IMR-90 (cell line): Measurements from ENCODE around the gene METTL24. TPM values are rescaled to one million over a fixed set of nuclear protein-coding genes. Genes with fewer than 3 reads are reported as not detected.

Experiments used
- ATAC-seq: fragments of 200-7000 bp; cut with Tn5 transposase; 2 replicates; pipeline ENCODE4 v1.9.1; 2020; ENCODE audit warnings: low read depth, mild to moderate bottlenecking, moderate library complexity
- BruUV-seq: library from RNA; stranded (reverse); fragments of 400-500 nt; replicated peaks from 2 replicates; lab custom pipeline; 2021; lab: Mats Ljungman, UMichigan
- CTCF ChIA-PET: fragments of 300-600 bp; formaldehyde crosslinking; extraction: SDS; loops from one replicate; lab custom pipeline; 2021; ENCODE audit warnings: antibody characterized with exemption; lab: Yijun Ruan, JAX
- POLR2A ChIA-PET: fragments of 300-600 bp; sonication (Branson Sonifier 250); formaldehyde crosslinking; loops from one replicate; lab custom pipeline; 2022; ENCODE audit warnings: antibody characterized with exemption; ENCODE audit not compliant: unreplicated experiment; lab: Charles Lee
- DNase-seq: peaks from one replicate; pipeline ENCODE4 v3.0.0; 2013
- H2AFZ ChIP-seq: replicated peaks from 2 replicates; pipeline ENCODE3; 2013; ENCODE audit warnings: low read length, mild to moderate bottlenecking; ENCODE audit not compliant: poor library complexity
- H2AK5ac ChIP-seq: 2 replicates; pipeline ENCODE4 v1.6.1; 2013; ENCODE audit warnings: low read depth, low read length, inconsistent platforms
- H2AK9ac ChIP-seq: replicated peaks from 2 replicates; pipeline ENCODE3; 2013; ENCODE audit warnings: mild to moderate bottlenecking, low read depth, low read length, moderate library complexity; ENCODE audit not compliant: poor library complexity
- H2BK120ac ChIP-seq: 2 replicates; pipeline ENCODE4 v1.6.1; 2013; ENCODE audit warnings: low read depth, low read length, inconsistent platforms
- H2BK15ac ChIP-seq: 3 replicates; pipeline ENCODE4 v1.6.1; 2013; ENCODE audit warnings: low read depth, low read length, inconsistent platforms
- H2BK20ac ChIP-seq: 2 replicates; pipeline ENCODE4 v1.6.1; 2013; ENCODE audit warnings: low read depth, mild to moderate bottlenecking, inconsistent platforms, low read length, moderate library complexity
- H2BK5ac ChIP-seq: 2 replicates; pipeline ENCODE4 v1.6.1; 2013; ENCODE audit warnings: mild to moderate bottlenecking, low read depth, low read length, inconsistent platforms; ENCODE audit not compliant: poor library complexity, severe bottlenecking
- H3K14ac ChIP-seq: replicated peaks from 2 replicates; pipeline ENCODE4 v1.6.1; 2013; ENCODE audit warnings: low read depth, low read length, inconsistent platforms
- H3K18ac ChIP-seq: 2 replicates; pipeline ENCODE4 v1.6.1; 2013; ENCODE audit warnings: low read depth, low read length, control low read depth
- H3K23ac ChIP-seq: 2 replicates; pipeline ENCODE4 v1.6.1; 2013; ENCODE audit warnings: low read depth, low read length, inconsistent platforms
- H3K27ac ChIP-seq: 2 replicates; pipeline ENCODE4 v1.5.1; 2013; ENCODE audit warnings: mild to moderate bottlenecking, control low read depth, low read length; ENCODE audit not compliant: insufficient read depth
- H3K27me3 ChIP-seq: 2 replicates; pipeline ENCODE4 v1.6.1; 2013; ENCODE audit warnings: low read length; ENCODE audit not compliant: control insufficient read depth, insufficient read depth
- H3K36me3 ChIP-seq: 2 replicates; pipeline ENCODE4 v1.6.1; 2013; ENCODE audit warnings: low read length, mixed read lengths; ENCODE audit not compliant: control insufficient read depth, insufficient read depth
- H3K4ac ChIP-seq: 2 replicates; pipeline ENCODE4 v1.6.1; 2013; ENCODE audit warnings: low read depth, low read length, inconsistent platforms
- H3K4me1 ChIP-seq: 2 replicates; pipeline ENCODE4 v1.6.1; 2013; ENCODE audit warnings: low read length, mixed read lengths; ENCODE audit not compliant: control insufficient read depth, insufficient read depth
- H3K4me2 ChIP-seq: 2 replicates; pipeline ENCODE4 v1.6.1; 2013; ENCODE audit warnings: low read depth, mild to moderate bottlenecking, control low read depth, low read length, moderate library complexity
- H3K4me3 ChIP-seq: 2 replicates; pipeline ENCODE4 v1.5.1; 2013; ENCODE audit warnings: low read depth, mild to moderate bottlenecking, control low read depth, low read length, moderate library complexity; ENCODE audit not compliant: insufficient read depth
- H3K56ac ChIP-seq: 2 replicates; pipeline ENCODE4 v1.6.1; 2013; ENCODE audit warnings: low read length, inconsistent platforms; ENCODE audit not compliant: insufficient read depth; ENCODE audit errors: extremely low read depth
- H3K79me1 ChIP-seq, 2 experiments: 2 replicates each; pipeline ENCODE4 v1.6.1; 2013; ENCODE audit warnings: low read length in 2 of 2, inconsistent platforms in 1 of 2, low read depth in 1 of 2
- H3K9ac ChIP-seq: 2 replicates; pipeline ENCODE4 v1.6.1; 2013; ENCODE audit warnings: low read depth, low read length, control low read depth
- H3K9me1 ChIP-seq: 2 replicates; pipeline ENCODE4 v1.6.1; 2013; ENCODE audit warnings: low read length, inconsistent platforms; ENCODE audit not compliant: insufficient read depth
- H3K9me3 ChIP-seq: 2 replicates; pipeline ENCODE4 v1.6.1; 2013; ENCODE audit warnings: low read length; ENCODE audit not compliant: control insufficient read depth, insufficient read depth
- H4K20me1 ChIP-seq: 2 replicates; pipeline ENCODE4 v1.6.1; 2013; ENCODE audit warnings: low read length, inconsistent platforms; ENCODE audit not compliant: insufficient read depth
- H4K5ac ChIP-seq: 2 replicates; pipeline ENCODE4 v1.6.1; 2013; ENCODE audit warnings: mild to moderate bottlenecking, low read depth, low read length, control low read depth
- H4K8ac ChIP-seq, 2 experiments: 2 replicates each; pipeline ENCODE4 v1.6.1; 2013; ENCODE audit warnings: low read depth in 2 of 2, low read length in 2 of 2, control low read depth in 1 of 2, inconsistent platforms in 1 of 2
- H4K91ac ChIP-seq: 2 replicates; pipeline ENCODE4 v1.6.1; 2013; ENCODE audit warnings: low read depth, low read length, inconsistent platforms; ENCODE audit not compliant: insufficient read depth
- BHLHE40 ChIP-seq: fragments of 150-350 bp; IDR thresholded peaks from 2 replicates; pipeline ENCODE4 v1.6.1; 2016; ENCODE audit warnings: mild to moderate bottlenecking, low read depth, low read length
- WGBS, 2 experiments: methylation state at CpG; one replicate each; pipeline versions ENCODE4 v1.1.5 to v1.1.7; 2013; ENCODE audit warnings: missing lambda C conversion rate in 2 of 2; ENCODE audit not compliant: insufficient read length in 1 of 2; ENCODE audit errors: extremely low coverage in 2 of 2; 5-methylcytosine and 5-hydroxymethylcytosine counted together
- dilution Hi-C: fragments of 300-500 bp; cut with HindIII; formaldehyde crosslinking; loops from one replicate; pipeline ENCODE4 v1.14.3; 2018; ENCODE audit warnings: low sequenced_read_pairs; ENCODE audit not compliant: unreplicated experiment
- in situ Hi-C: fragments of 300-500 bp; cut with MboI; formaldehyde crosslinking; loops from 3 replicates; pipeline ENCODE4 v1.14.3; 2019; ENCODE audit warnings: low sequenced_read_pairs, inconsistent platforms, mixed read lengths
- intact Hi-C: fragments of 100-400 bp; cut with micrococcal nuclease; formaldehyde crosslinking; loops from 2 replicates; pipeline ENCODE4 v1.10.0; 2022
- polyA plus RNA-seq, 3 experiments: library from polyadenylated mRNA; depleted of rRNA; stranded (reverse); fragments of >200 nt; gene quantifications; 2 replicates each; pipeline ENCODE4 v1.2.3, GENCODE V29; 2012; ENCODE audit warnings: low replicate concordance in 1 of 3
- total RNA-seq: library from RNA; depleted of rRNA; stranded (reverse); fragments of >200 nt; gene quantifications from 2 replicates; pipeline ENCODE4 v1.2.3, GENCODE V29; 2012

The METTL24 gene
- total and polyA plus RNA-seq, 2 of the 4 experiments (the other 2 are of a cell fraction), result not detected

DNA sequence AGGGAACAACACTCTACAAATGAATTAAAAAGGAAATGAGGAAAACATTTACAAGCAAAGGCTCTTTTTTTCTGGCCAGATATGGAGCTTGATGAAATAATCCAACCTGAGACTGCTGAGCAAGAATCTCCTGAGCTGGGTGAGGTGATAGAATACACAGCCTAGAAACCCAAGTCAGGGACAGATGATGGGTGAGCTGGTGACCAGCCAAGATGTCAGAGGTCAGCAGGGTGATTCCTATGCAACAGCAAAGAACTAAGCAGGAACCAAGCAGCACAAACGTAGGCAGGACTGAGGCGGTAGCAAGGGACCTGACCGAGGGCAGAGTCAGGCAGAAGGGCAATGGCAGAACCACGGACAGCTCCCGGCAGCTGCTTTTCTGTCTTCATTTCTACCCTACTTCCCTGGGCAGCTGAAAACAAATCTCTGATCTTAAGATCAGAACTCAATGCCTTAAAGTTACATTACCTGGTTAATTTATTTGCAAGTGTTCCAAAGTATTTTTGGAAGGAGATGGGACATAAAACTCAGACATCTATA, 102.9 kb downstream of the METTL24 start:
- no peaks in the 10 kb centered on the region for H3K9me1 ChIP-seq
- no peak overlapping the region for H2BK120ac ChIP-seq
- H3K9me3 ChIP-seq, result no peaks in the 10 kb centered on the region
- no peak overlapping the region for H3K4ac ChIP-seq
- H3K27ac ChIP-seq, result no peak overlapping the region
- ChIA-PET CTCF (no interaction called here), POLR2A (interaction anchor here (0.6 to 1.2 kb wide), 2 partner anchors 12 to 40 kb away, joined by 3 to 6 read pairs; no protein-coding TSS in a partner anchor)
- no peak overlapping the region for H3K4me3 ChIP-seq
- H2AK5ac ChIP-seq, result no peak overlapping the region
- H2AFZ ChIP-seq, result no peak overlapping the region
- H3K79me1 ChIP-seq, result no peaks in the 10 kb centered on the region
- no peak overlapping the region for H3K14ac ChIP-seq
- H2BK20ac ChIP-seq, result no peak overlapping the region
- no peak overlapping the region for H2BK5ac ChIP-seq
- H3K56ac ChIP-seq, result no peak overlapping the region
- H3K36me3 ChIP-seq, result no peaks in the 10 kb centered on the region
- H4K5ac ChIP-seq, result no peak overlapping the region
- H4K20me1 ChIP-seq, result no peaks in the 10 kb centered on the region
- H3K4me2 ChIP-seq, result no peak overlapping the region
- no peak overlapping the region for H2BK15ac ChIP-seq
- H3K23ac ChIP-seq, result no peak overlapping the region
- no peak overlapping the region for H4K8ac ChIP-seq
- in situ Hi-C loops (no loop called here), intact Hi-C loops (no loop called here), dilution Hi-C loops (no loop called here)
- no peak overlapping the region for H4K91ac ChIP-seq
- no peak overlapping the region for H3K18ac ChIP-seq
- H3K4me1 ChIP-seq, result no peaks in the 10 kb centered on the region
- DNase-seq (peak; percentile 37), ATAC-seq (peak; percentile 76)
- WGBS, 2 experiments, result no CpG with 5 or more reads among the region's 5 CpGs
- no peak for TF ChIP-seq BHLHE40
- H3K27me3 ChIP-seq, result no peaks in the 10 kb centered on the region
- H3K9ac ChIP-seq, result no peak overlapping the region
- no peak overlapping the region for H2AK9ac ChIP-seq
- no TSS peak for BruUV-seq
